GM15510 (cell line): ENCODE results near the gene GLIS2.

Experiments
- POLR2A ChIP-seq: IDR thresholded peaks from 3 replicates; pipeline ENCODE4 v1.6.1; 2011; ENCODE audit warnings: borderline replicate concordance; ENCODE audit not compliant: insufficient read length; ENCODE audit errors: extremely low read depth

The GLIS2 gene

DNA sequence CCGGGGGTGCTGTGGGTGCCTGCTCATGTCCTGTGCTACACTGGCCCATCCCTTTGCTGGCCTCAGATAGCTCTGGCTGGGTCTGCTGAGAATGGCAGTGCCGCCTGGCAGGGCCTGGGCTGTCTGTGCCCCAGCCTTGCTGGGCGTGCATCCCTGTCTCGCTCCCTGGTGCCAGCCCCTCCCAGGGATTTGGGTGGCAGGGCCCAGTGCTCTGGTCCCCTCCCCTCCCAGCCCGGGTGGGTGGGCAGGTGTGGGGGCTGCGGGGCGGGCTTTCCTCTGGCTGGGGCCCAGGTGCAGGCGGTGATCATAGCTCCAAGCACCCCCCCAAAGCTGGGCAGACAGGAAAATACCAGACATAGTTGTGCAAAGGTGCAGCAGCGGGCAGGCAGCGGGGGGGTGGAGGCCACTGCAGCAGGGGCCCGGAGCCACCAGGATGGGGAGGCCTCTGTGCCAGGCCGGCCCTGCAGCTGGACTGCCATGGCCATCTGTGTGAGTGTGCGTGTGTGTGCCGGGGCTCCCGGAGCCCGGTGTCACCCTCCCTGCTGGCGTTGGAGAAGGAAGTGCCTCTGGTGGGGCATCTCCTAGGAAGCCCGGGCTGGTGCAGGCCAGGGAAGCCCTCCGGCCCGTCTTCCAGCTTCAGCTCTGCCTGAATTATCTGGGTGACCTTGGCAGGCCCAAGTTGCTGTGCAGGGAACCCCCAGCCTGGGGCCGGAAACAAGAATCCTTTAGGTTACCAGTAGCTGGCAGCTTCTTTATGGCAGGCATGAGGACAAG, 7.4 kb downstream of the GLIS2 start:
- no peak for TF ChIP-seq POLR2A

DNA sequence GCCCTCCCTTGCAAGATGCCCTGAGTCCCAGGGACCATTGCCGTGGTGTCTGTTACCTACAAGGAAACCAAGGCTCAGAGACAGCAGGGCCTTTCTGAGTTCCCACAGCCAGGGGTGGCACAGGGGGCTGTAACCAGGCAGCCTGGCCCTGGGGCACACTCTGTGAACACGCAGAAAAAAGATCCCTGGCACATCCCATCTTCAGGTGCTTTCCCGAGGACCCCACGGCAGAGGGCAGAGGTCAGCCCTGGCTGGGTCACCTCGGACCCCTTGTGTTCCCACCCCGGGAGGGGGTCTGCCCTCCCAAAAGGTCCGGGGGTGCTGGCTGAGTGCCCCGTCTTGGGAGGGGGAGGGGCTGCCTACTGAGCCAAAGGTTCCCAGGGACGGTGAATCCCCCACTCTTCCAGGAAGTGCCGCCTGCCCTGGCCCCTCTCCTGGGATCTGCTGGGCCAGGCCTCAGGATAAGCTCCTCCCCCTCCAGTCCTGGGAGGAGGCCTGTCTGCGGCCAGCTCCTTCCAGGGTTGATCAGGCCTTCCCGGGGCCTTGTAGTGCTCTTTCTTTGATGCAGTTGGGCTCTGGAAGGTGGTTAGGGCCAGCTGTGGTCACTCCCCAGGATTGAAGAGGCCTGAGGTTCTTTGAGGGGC, 8.1 kb downstream of the GLIS2 start:
- TF ChIP-seq POLR2A: no peak

DNA sequence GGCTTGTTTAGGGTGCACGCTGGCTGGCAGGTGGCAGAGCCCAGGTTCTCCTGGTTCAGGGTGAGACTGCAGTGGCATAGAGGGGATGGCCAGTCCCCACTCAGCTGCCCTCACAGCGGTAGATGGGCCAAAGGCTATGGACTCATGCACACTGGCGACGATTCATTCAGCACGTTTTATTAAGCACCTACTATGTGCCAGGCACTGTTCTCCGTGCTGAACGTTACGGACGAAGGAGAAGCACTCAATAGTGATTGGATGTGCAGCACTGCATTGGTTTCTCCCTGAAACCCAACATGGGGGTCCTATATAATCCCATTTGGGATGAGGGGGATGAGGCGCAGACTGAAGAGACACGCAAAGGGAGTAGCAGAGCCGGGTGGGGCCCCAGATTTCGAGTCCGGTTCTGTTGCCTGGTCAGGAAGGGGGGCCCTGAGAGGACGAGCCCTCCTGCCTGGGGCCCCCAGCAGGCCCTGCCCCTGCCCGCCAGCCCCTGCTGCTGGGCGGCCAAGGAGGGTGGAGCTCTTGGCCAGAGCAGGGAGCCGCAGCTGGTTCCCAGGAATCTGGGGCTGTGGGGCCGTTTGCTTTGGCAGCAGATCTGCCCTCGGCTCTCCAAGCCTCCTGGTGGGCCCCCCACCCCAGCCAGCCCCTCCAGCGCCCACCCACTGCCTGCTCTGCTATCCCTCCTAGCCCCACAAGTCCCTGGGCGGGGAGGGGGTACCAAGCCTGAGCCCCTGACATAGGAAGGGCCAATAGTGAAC, 8.8 kb downstream of the GLIS2 start:
- TF ChIP-seq POLR2A: no peak

DNA sequence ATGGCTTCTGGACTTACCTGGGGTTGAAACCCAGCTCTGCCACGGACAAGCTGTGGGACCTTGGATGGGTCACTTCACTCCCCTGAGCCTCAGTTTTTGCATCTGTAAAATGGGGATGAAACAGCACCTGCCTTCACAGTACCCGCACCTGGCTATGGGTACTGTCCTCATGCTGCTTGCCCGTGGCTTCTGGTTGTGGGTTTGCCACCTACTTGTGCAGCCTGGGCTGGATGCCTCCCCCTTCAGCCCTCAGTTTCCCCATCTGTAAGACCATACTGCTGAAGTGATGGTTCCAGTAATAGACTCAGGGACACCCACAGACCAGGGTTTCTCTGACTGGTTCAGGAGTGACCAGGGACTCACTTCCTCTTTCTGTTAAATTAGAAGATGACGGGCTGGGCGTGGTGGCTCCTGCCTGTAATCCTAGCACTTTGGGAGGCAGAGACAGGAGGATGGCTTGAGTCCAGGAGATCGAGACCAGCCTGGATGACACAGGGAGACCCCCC, 9.4 kb downstream of the GLIS2 start:
- no peak for TF ChIP-seq POLR2A

DNA sequence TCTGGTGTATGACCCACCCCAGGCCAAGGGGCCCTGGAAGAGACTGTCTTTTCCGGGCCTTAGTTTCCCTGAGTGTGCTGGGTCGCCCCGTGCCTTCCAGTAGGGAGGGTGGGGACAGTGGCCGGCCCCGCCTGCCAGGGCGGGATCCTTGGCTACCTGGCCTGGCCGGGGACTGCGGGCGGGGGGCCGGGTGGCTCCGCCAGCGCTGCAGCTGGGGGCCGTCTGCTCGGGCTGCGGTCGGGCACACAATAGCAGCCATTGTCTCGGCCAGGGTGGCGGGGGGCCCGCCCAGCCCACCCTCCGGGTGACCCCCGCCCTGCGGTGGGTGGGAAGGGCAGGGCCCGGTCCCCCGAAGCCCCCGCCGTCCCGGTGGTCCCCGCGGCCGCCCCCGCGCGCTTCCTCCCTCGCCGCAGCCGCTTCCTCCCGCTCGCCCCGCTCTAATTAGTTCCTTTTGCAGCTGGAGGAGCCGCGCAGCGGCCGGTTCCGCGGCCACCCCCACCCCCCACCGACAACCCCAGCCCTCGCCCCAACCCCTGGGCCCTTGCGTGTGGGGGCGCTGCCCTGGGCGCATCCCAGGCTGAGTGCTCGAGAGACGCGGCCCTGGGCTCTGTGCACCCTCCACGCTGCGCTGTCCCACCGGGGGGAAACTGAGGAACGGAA, 11.6 kb downstream of the GLIS2 start:
- no peak for TF ChIP-seq POLR2A

DNA sequence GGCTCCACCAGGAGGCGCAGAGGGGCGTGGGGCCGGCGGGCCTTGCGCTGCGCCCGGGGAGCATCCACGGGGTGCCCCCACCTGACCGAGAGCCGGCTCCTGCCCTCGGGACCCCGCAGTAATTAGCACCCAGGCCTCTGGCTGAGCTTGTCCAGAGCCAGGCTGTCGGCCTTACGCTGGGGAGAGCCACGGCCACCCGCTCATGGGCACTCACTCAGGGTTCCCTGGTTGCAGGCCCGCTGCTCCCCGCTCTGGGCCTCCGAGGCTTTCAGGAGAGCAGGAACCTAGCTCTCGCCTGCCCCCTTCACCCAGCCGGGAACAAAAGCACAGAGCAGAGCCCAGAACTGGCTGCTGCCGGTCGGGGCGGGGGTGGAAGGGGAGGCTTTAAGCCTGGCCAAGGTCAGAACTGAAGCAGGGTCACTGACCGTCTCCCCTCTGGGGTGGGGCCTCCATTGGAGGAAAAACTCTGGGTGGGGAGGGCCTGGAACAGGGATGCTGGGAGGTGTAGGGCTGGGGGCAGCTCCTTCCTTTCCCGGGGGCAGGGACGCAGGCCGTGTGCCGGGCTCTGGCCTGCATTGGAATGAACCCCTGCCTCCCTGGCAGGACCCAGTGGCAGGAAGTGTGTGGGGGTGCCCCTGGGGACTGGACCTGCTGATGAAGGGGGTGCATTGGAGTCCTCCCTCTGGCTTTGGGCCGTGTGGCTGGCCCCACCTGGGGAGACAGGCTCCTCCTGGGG, 12.3 kb downstream of the GLIS2 start:
- no peak for TF ChIP-seq POLR2A

DNA sequence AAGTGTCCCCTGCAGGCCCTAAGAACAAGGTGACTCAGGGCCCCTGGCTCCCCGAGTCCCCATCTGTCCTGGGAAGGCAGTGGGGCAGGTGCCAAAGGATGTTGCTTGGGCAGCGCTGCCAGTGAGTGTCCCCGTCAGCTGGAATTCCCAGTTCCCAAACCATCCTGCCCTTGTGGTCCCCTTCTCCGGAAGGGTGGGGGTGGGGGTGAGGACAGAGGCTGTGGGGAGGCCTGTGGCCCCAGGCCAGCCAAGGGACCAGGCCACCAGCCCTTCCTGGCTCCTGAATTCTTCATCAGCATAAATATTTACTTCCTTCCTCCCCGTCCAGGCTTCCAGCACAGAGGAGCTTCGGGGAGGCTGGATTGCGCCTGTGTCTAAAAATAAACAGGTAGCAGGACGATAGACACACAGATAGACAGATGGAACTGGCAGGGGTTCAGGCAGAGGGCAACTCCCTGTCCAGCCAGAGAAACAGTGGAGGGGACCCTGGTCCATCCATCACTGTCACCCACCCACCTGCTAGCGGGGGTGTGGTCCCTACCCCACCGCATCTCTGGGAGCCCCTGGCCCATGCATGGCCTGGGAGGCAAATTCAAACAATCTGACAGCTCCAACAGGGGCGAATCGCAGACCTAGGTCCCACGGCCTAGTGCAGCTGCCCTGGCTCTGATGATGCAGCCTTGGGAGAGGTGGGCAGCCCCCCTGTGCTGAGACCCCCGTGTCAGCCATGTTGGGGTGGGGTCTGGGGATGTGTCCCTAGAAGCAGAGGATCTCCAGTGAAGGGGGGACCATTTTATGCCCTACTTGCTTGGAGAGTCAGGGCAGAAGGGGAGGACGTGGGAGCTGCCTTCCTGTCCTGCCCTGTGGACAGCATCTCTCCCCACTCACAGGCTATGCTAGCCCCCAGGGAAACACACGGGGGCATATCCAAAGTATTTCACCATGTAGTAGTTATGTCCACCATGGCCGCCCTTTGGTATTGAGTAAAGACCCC, 13.2 kb downstream of the GLIS2 start:
- TF ChIP-seq POLR2A: no peak

DNA sequence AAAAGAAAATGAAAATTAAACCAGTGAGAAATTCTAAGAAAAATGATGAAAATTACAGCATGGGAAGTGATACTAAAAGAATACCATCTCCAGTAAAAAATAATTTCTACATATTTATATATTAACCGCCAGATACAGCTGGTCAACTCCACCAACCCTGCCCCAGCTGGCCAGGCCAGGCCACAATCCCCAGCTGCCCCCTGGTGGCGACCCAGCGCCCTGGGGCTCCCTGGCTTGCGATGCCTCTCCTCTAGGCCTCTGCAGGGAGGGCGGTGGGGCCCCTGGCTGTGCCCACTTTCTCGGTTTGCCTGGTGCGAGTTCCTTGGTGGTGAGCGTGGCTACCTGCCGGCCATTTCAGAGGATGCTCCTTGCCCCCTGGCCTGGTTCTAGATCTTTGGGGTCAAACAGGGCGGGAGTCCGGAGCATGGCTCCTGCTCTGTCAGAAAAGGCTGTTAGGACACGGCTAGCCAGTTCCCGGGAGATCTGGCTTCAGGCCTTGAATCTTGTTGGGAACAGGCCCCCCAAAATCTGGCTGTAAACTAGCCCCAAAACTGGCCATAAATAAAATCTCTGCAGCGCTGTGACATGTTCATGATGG, 14.5 kb downstream of the GLIS2 start:
- no peak for TF ChIP-seq POLR2A

DNA sequence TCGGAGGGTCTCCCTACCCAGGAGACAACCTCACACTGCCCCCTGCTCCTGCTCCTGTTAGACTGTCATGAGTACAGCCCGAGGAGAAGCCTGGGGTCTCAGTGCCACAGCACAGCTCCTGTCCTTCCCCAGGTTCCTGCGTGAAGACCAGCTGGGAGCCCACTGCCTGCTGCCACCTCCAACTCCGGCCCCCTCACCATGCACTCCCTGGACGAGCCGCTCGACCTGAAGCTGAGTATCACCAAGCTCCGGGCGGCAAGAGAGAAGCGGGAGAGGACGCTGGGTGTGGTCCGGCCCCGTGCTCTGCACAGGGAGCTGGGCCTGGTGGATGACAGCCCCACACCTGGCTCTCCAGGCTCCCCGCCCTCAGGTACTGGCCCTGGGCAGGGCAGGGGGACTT, 16.2 kb downstream of the GLIS2 start:
- no peak for TF ChIP-seq POLR2A

DNA sequence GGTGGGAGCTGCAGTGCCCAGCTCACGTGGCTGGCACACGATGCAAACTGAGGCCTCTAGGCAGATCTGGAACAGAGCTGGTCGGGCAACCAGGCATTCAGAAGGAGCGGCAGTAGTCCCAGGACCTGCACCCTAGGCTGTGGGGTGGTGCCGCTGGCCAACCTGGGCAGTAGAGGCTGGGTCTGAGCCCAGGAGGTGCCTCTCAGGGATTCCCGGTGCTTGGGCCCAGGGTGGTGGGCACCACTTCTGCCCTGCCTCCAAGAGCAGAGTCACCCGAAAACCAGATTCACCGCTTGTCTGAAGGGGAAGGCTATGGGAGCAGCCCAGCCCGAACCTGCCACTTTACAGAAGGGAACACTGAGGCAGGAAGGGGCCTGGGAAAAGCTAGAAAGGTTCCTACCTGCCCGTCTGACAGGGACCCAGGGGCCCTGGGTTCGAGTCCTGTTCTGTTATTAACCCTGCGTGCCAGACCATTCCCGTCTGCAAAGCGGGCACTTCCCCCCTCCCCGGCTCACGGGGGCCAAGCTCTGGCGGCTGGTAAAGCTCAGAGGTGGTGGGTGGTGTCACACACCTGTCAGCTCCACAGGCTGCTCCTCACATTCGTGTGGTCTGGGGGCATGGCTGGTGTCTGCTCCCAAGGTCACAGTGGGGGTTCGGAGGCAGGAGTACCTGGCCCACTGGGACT, 16.9 kb downstream of the GLIS2 start:
- TF ChIP-seq POLR2A: no peak

DNA sequence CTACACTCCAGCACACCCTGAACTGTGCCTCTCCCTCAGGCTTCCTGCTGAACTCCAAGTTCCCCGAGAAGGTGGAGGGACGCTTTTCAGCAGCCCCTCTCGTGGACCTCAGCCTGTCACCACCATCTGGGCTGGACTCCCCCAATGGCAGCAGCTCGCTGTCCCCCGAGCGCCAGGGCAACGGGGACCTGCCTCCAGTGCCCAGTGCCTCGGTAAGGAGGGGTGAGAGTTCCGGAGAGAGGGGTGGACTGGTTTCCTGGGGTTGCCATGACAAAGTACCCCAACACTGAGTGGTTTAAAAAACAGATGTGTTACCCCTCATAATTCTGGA, 17.4 kb downstream of the GLIS2 start:
- TF ChIP-seq POLR2A: no peak
